Transverse colon (tissue), 4 donors: ENCODE measurements around the gene PBX3. TPM values are rescaled to one million over a fixed set of nuclear protein-coding genes. Genes with fewer than 3 reads are reported as not detected.
A peak's percentile ranks its signal among the peaks of the same experiment; 100 is the strongest.

Source experiments
- DNase-seq: peaks from one replicate; pipeline ENCODE4 v3.0.0-alpha.2; 2019
- H3K27ac ChIP-seq, 4 donors: fragments of 200-600 bp; sonication (generic); 2 replicates each; pipeline ENCODE4 v1.5.1; 2016 to 2018; ENCODE audit warnings: inconsistent platforms in 4 of 4
- H3K27me3 ChIP-seq: fragments of 200-600 bp; sonication (generic); 2 replicates; pipeline ENCODE4 v1.5.1; 2017; ENCODE audit warnings: inconsistent platforms
- H3K36me3 ChIP-seq, 4 donors: fragments of 200-600 bp; sonication (generic); 2 replicates each; pipeline ENCODE4 v1.5.1; 2017 to 2019; ENCODE audit warnings: inconsistent platforms in 4 of 4
- H3K4me1 ChIP-seq, 4 donors: fragments of 200-600 bp; sonication (generic); 2 replicates each; pipeline ENCODE4 v1.5.1; 2017 to 2020; ENCODE audit warnings: inconsistent platforms in 4 of 4
- H3K4me3 ChIP-seq, 4 donors: fragments of 200-600 bp; sonication (generic); 1 replicate in 1 of 4; 2 replicates in 3 of 4; pipeline versions ENCODE4 v1.5.1 to v1.6.1; 2017 to 2019; ENCODE audit warnings: inconsistent platforms in 4 of 4
- H3K9me3 ChIP-seq, 2 donors: fragments of 200-600 bp; sonication (generic); 2 replicates each; pipeline ENCODE4 v1.5.1; 2017 to 2019; ENCODE audit warnings: inconsistent platforms in 2 of 2
- CTCF ChIP-seq, 5 experiments: fragments of 200-600 bp in 3 of 5; fragments of 450-650 bp in 2 of 5; sonication (generic) in 3 of 5; IDR thresholded peaks; 1 replicate in 2 of 5; 2 replicates in 3 of 5; pipeline ENCODE4 v1.5.1; 2016 to 2017; ENCODE audit warnings: antibody characterized with exemption in 5 of 5, inconsistent platforms in 3 of 5, mild to moderate bottlenecking in 2 of 5, moderate library complexity in 1 of 5
- EP300 ChIP-seq: sonication (generic); formaldehyde crosslinking; IDR thresholded peaks from one replicate; pipeline ENCODE4 v1.6.1; 2017; ENCODE audit warnings: antibody characterized with exemption, low read depth
- POLR2A ChIP-seq: fragments of 450-650 bp; IDR thresholded peaks from one replicate; pipeline ENCODE4 v1.6.1; 2016; ENCODE audit warnings: antibody characterized with exemption, mild to moderate bottlenecking, moderate library complexity
- POLR2AphosphoS5 ChIP-seq, 3 donors: sonication (generic); formaldehyde crosslinking; IDR thresholded peaks; one replicate each; pipeline ENCODE4 v1.6.1; 2016; ENCODE audit warnings: antibody characterized with exemption in 3 of 3
- WGBS, 2 donors: methylation state at CpG; one replicate each; pipeline ENCODE4 v1.1.5; 2018; ENCODE audit warnings: low coverage in 1 of 2; 5-methylcytosine and 5-hydroxymethylcytosine counted together
- in situ Hi-C, 4 donors: fragments of 200-750 bp; cut with MboI; loops; one replicate each; pipeline versions ENCODE4 v1.15.0 to v1.15.1; 2017; ENCODE audit warnings: low sequenced_read_pairs in 3 of 4, low pct_ligation_motif_present in 1 of 4, low pct_unique_long_range_greater_than_20kb in 1 of 4
- intact Hi-C: fragments of 100-400 bp; cut with DNase I; formaldehyde crosslinking; loops from one replicate; pipeline ENCODE4 v1.15.1; 2023; ENCODE audit warnings: low total_unique reads
- total RNA-seq, 4 donors: library from RNA; depleted of rRNA; stranded (reverse); fragments of >200 nt; gene quantifications; one replicate each; pipeline ENCODE4 v1.1.0, GENCODE V29; 2016

PBX3 gene
- total RNA-seq, 4 donors from 2014 or later = 16.4 to 70.3 (median 20.4) TPM

DNA sequence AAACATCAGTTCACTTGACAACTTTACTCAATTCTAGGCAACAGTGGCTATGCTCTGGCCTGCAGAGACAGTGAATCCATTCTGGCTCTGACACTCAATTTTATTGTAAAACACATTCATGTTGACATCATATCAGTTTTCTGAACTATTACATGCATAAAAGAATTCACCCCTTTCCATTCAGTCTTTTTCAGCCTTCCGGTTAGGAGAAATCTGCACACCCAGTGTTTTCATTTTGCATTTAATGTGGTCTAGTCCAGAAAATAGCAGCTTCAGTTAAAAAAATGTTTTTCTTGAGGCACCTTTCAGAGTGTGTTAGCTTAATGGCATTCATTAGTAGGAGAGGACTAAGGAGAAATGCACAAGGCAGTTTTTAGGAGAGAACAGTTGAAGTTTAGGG lies 95.1 kb downstream of the PBX3 start:
- intact Hi-C loops = no loop called here

GRCh38 chr9:125843646-125844045 lies 96.5 kb downstream of the PBX3 start:
- Histone ChIP-seq H3K9me3 (no peaks in the 10 kb centered on the region), H3K27ac (peak overlapping the region in 1 of 4 donors; percentile 5), H3K36me3 (no peaks in the 10 kb centered on the region), H3K4me1 (peaks cover 0 to 28% (median 0%) of the 10 kb centered on the region in 4 donors), H3K4me3 (no peak overlapping the region), H3K27me3 (no peaks in the 10 kb centered on the region)
- in situ Hi-C loops = no loop called here
- intact Hi-C loops = no loop called here
- TF ChIP-seq EP300 (no peak), CTCF (IDR thresholded peaks at IDR 0.05) (no peak), POLR2AphosphoS5 (IDR thresholded peaks at IDR 0.05) (no peak), POLR2A (no peak)
- DNase-seq = no peak
- WGBS, 2 donors = 73 to 76% methylated on average over 5 of the region's 5 CpGs

More for the DNA sequence above, 95.1 kb downstream of the PBX3 start:
- Histone ChIP-seq H3K9me3 (no peaks in the 10 kb centered on the region), H3K27me3 (no peaks in the 10 kb centered on the region), H3K36me3 (no peaks in the 10 kb centered on the region), H3K4me1 (peaks cover 0 to 28% (median 0%) of the 10 kb centered on the region in 4 donors), H3K4me3 (no peak overlapping the region), H3K27ac (peak overlapping the region in 2 of 4 donors; percentile 2 to 22)
- no peak for TF ChIP-seq POLR2A
- TF ChIP-seq POLR2AphosphoS5 (IDR thresholded peaks at IDR 0.05) = no peak
- TF ChIP-seq CTCF (IDR thresholded peaks at IDR 0.05) = no peak
- WGBS, 2 donors = 77 to 78% methylated on average over 1 of the region's 1 CpG
- DNase-seq = no peak
- in situ Hi-C loops = no loop called here

DNA sequence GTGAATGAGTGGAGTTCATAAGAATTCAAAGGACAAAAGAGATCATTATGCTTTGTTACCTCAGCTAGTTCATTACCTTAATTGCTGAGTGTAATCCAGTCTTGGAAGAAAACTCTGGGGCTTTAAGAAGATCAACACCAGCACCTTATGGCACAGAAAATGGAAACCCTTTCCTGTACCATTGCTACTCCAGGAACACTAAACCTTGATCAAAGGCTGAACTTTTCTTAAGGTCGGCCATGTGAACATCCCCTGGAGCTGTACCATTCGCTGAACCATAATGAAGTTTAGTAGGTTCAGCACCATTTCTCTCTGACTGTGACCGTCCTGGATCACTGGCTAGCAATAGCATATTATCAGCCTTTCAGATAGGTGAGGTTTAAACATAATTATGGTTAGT lies 97.4 kb downstream of the PBX3 start:
- intact Hi-C loops (no loop called here), in situ Hi-C loops (no loop called here)
- Histone ChIP-seq H3K9me3 (no peaks in the 10 kb centered on the region), H3K27me3 (no peaks in the 10 kb centered on the region), H3K4me1 (peaks cover 0 to 22% (median 0%) of the 10 kb centered on the region in 4 donors), H3K36me3 (no peaks in the 10 kb centered on the region), H3K27ac (no peak overlapping the region), H3K4me3 (no peak overlapping the region)
- WGBS, 2 donors = 83 to 94% methylated on average over 3 of the region's 3 CpGs
- no peak for TF ChIP-seq POLR2AphosphoS5 (IDR thresholded peaks at IDR 0.05)
- TF ChIP-seq CTCF (IDR thresholded peaks at IDR 0.05) = no peak
- no peak for TF ChIP-seq EP300
- no peak for TF ChIP-seq POLR2A
- no peak for DNase-seq

- intact Hi-C loops (no loop called here), in situ Hi-C loops (no loop called here)
- H3K36me3 ChIP-seq = no peaks in the 10 kb centered on the region
- no peaks in the 10 kb centered on the region for H3K9me3 ChIP-seq
- WGBS, 2 donors = 93 to 96% methylated on average over 5 of the region's 5 CpGs
- no peaks in the 10 kb centered on the region for H3K27me3 ChIP-seq
- TF ChIP-seq POLR2AphosphoS5 (IDR thresholded peaks at IDR 0.05) = no peak
- TF ChIP-seq EP300 = no peak
- TF ChIP-seq CTCF (IDR thresholded peaks at IDR 0.05) = no peak
- no peak for TF ChIP-seq POLR2A
- peaks cover 0 to 16% (median 0%) of the 10 kb centered on the region in 4 donors for H3K4me1 ChIP-seq
- H3K4me3 ChIP-seq = no peak overlapping the region
- DNase-seq = no peak
- H3K27ac ChIP-seq = no peak overlapping the region
Measured at GRCh38 chr9:125845271-125845808, 98.2 kb downstream of the PBX3 start.
